ENCODE results near the gene EPHX1.

GRCh38 chr1:225812488-225813213 is 2.7 kb downstream of the EPHX1 start:
- TF ChIP-seq POLR2AphosphoS5 (IDR thresholded peaks at IDR 0.05; ENCODE audit: low read depth, low read length) (no peak), REST (IDR thresholded peaks at IDR 0.05; ENCODE audit: insufficient read depth in 1 of 2, low read depth in 2 of 2, low read length in 2 of 2) (no peak), SIN3A (IDR thresholded peaks at IDR 0.05; ENCODE audit: borderline replicate concordance, insufficient read depth, low read length) (no peak), TAF1 (IDR thresholded peaks at IDR 0.05; ENCODE audit: borderline replicate concordance, insufficient read depth, low read length) (no peak)
